HG03439 (cell line): ENCODE results near the gene KIF25.

ENCODE experiments used
- ATAC-seq: cut with Tn5 transposase; IDR thresholded peaks from one replicate; pipeline ENCODE4 v1.9.1; 2021; ENCODE audit warnings: mild to moderate bottlenecking, moderate library complexity; ENCODE audit not compliant: unreplicated experiment

KIF25 gene

DNA sequence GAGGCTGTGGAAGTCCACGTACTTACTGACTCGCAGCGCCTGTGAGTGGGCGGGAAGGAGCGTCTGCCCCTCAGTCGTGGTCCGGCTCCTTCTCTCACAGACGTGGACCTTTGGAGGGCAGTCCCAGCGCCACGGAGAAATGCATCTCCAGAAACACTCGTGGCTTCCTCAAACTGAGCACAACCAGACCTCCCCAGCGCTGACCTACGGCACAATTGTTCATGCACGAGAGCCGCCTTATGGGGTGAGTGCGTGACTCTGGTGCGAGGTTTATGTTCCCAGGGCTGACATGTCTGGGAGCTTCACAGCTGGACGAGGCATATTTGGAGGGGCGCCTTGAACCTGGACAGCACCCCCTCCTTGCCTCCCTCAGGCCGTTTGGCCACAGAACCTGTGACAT is 51.8 kb downstream of the KIF25 start:
- ATAC-seq, result no peak

DNA sequence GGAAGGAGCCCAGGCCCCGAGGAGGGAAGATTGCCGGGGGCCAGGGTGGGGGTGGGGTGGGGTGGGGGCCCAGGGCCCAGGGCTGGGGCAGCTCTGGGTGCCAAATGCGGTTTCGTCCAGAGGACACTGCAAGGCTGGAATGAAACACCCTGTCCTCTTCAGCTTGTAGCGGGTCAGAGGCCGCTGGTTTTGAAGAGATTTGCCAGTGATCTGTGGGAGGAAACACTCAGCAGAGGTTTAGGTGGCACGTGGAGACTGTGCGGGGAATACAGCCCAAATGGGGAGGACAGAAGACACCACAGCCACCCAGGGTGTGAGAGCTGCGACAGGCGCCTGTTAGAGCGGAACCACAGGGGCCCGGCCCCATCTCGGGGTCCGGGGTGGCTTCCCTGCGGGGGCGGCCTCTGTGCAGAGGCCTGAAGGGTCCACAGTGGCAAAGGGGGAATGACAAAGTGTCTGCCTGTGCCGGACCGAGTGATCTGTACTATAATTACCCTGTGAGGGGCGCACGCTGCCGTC is 52.3 kb downstream of the KIF25 start:
- ATAC-seq, result no peak

DNA sequence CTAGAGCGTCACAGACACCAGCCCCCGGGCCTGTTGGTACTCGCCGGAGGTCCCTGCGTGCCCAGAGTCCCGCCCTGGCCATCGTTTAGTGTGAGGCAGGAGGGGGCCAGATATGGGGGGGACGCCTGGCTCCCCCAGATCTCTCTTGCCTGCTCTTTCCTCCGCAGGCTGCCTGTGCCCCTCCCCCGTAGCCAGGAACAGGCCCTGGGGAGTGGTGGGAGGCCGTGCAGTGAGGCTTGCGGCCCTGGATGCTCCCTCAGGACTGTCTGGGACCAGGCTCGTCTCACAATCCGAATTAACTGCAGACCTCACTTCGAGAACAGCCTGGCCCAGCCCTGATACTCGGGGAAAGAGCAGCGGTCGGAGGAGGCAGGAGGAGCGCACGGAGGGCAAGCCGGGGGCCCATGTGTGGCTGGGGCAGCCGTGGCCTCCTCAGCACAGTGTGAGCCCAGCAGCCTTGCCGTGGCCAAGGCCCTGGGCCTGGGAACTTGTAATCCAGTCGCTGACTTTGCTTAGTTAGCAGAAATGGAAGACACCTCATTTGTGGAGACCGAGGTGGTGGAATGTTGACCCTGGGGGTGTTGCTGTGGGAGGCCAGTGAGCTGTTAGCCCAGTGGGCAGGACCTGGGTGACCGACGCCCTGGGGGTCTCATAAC is 52.9 kb downstream of the KIF25 start:
- no peak for ATAC-seq

DNA sequence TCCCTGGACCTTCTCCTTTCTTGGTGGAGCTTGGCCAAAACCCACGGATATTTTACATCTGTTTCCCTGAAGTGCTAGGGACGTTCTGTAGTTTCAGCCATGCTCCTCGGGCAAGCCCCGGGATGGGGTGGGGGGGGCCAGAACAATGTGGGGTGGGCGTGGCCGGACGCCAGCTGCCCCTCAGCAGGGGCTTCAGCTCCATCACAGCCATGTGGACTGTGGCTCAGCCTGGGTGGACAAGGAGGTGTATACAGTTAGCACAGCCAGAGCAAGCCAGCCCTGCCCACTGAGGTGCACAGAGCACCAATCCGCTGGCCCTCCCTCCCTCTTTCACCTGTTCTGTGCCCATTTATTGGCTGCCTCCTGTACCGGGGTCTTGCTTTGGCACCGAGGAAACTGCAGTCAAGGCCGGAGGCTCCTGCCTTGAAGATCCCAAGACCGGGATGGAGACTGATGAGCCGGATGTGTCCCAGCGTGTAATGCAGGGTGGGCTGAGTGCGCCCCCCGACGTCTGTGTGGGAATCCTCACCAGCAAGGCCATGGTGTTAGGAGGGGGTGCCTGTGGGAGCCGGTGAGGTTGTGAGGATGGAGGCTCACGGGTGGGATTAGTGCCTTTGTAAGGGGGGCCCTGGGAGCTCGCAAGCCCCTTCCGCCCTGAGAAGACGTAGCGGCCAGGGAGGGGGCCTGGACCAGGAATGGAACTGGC is 53.6 kb downstream of the KIF25 start:
- ATAC-seq, result no peak

DNA sequence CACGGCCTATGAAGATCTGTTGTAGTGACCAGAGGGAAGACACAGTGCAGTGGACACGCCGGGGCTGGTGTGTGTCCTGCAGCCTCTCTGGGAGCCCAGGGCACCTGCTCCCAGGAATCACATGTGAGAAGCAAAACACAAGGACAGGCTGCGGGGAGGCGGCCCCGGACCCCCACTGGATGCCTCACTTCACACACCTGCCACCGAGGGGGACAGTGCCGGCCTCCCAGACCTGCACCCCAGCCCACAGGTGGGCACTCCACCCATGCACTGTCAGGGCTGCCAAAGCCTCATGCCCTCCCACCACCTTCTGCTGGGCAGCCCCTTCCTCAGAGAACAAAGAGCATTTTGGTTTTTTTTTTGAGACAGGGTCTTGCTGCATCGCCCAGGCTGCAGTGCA is 54.2 kb downstream of the KIF25 start:
- ATAC-seq, result no peak

DNA sequence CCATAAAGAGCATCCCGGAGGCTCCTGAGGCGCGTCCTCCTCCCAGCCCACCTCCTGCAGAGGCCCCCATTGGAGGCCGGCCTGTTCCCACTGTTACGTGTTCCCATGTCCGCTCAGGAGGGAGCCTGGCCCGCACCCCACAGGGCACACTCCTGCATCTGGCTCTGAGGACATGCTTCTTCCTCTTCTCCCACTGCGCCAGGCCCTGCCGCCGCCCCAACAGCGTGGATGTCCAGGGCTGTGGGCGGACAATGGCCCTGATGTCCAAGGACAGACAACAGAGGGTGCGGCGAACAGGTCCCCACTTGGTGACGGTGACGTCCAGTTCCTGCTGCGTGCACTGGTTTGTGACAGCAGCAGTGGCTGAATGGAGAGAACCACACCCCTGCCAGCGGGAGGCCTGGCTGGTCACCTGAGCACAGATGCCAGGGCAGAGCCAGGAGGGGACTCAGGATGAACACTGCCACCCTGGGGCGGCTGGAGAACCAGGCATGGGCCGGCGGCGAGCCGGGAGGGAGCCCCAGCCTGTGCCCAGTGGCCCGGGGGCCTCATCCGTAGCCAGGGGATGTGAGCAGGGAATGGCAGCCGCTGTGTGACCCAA is 54.9 kb downstream of the KIF25 start:
- ATAC-seq, result no peak

DNA sequence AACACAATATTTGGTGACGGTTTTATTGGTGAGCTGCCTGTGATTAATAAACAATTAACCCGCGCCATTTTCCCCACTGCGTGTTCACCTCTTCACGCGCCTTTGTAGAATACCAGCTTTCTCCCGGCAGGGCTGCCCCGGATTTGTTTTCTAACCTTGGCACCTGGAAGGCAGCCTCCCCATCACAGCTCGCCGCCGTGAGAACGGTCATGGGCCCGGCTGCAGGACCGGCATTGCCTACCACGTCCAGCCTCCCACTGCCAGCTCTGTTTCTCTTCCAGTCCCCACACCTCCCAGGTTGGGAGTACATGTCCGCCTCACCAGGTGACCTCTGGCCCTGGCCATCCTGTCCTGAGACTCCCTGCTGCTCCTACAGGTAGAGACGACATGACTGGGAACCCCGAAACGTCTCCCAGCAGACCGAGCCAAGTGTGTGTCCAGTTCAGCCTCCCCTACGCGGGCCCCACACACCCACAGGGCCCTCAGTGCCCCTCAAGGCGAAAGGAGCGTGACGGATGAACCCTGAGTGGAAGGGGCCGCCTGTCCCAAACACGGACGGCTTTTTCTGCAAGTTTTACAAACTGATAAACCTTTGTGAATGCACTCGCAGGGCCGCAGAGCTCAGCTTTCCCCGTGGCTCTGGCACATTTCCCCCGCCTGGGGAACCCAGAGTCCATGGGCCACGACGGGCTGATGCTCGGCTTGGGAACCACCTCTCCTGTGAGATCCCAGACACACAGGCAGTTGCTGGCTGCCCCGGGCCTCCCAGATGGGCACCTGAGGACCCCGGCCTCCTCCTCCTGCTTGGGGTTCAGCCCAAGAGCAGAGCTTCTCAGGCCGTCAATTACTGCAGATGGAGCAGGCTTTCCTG is 55.9 kb downstream of the KIF25 start:
- no peak for ATAC-seq

DNA sequence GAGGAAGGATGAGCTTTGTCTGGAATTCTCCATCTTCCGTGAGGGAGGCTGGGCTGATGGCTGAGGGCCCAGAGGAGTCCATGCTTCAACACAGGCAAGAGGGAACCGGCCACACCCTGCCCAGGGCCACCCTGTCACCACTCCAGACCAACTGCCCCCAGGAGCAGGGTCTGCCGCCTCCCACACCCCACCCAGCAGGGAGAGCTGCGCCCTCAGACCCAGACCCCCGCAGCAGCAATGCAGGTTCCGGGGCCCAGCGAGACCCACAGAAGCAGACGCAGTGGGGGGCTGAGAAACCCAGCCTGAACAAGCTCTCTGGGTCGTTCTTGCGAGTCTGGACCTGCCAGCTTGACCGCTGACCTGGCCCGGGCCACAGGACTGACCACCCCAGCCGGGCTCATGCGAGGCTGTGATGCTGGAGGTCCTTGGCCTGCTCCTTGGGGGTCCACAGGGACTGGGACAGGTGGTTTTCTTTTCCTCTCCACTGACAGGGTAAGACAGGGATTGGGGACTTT is 56.5 kb downstream of the KIF25 start:
- no peak for ATAC-seq

DNA sequence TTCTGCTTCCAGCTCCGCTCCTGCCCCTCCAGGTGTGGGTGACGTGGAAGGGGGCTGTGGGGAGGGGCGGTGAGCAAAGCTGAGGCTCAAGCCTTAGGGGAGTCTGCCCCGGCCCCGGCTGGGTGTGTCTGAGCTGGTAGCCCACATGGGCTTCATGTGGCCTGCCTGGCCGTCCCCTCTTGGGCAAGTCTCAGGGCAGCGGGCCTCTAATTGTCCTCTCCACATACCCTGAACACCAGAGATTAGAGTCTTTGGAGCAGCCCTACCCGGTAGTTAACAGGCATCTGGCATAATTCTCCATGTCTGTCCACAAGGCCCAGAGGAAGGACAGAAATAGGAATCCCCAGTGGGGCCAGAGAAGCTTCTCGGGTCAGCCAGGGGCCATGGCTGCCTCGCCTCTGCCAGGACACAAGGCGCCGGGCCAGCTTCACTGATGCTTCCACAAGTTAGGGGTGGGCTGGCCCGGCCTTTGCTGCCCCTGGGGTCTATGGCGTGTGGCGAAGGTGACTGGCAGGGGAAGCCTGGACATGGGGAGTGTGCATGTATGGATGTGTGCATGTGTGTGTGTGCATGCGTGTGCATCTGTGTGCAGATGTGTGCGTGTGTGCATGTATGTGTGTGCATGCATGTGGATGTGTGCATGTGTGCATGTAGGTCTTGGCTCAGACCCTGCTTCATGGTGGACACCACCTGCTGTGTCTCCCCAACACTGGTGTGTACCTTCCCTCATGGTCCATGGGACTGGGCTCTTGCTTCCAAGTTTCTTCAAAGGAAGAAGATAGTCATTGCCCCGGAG is 57.5 kb downstream of the KIF25 start:
- no peak for ATAC-seq

DNA sequence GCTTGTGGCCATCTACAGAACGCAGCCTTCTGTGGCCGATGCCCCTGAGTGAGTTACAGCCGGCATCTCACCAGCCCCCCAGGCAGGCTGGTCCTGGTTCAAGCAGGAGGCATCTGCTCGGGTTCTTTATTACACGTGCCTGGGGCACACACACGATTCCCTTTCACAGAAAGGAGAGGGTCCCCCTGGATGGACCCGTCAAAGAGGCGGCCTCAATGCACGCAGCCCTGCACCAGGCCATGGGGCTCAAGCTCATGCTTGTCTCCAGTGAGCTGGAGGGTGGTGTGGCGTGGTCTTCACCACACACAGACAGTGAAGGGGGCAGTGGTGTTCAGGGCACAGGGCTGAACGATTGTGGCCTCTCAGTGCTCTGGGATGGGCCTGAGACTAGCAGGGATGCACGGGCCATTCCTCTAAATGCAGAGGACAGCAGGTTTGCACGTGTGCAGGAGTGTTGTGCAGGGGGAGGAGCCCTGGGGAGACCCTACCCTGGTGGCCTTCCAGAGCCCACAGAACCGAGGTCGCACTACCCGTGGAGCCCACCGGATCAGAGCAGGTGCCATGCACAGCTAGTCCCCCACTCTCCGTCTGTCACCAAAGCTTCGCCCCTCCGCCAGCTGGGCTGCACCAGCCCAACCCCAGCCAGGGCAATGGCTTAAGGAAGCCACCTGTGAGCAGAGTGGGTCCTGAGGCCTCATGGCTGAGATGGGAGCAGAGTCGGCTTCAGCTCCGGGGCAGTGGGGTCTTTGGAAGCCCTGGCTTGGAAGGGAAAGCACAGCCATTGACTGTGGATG is 58.4 kb downstream of the KIF25 start:
- ATAC-seq, result no peak

DNA sequence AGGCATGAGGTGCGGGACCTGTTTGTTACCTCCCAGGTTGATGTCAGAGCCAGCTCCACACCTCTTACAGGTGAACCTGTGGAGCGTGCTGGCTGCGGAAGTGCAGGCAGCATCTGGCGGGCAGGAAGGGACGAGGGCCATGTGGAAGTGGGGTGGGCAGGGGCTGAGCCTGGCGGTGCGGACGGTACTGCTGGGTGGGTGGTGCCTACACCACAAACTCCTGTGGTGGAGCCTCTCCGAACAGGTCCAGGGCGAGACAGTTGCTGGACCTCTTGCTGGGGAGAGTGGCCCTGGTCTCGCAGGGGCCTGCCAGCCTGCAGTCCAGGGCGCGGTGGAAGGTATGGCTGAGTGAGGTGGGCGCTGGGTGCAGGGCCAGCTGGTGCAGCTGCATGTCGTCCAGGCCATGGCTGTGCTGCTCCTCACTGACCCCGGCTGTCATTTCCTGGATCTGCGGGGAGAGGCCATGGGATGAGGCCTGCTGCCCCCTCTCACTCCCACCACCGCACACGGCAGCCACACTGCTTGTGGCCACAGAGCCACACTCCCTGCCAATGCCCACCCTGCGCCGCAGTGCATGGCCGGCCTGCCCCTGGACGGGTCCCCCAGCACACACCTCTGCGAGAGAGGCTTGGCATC is 59.5 kb downstream of the KIF25 start:
- ATAC-seq, result no peak

DNA sequence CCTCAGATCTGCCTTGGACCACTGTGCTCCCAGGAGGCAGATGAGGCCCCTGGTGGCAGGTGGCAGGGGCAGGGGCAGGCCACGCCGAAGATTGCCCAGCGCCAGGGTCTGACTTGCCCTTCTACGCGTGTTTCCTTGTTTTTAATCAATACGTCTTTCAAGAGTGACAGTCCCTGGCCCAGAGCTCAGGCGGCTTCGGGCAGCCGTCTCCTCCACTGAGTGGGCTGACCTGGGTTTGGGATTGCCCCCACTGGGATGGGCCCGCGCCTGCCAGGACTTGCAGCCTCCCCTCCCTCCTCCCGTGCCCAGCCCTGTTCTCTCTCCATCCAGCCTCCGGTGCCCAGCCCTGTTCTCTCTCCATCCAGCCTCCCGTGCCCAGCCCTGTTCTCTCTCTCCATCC is 60.4 kb downstream of the KIF25 start:
- ATAC-seq, result no peak

DNA sequence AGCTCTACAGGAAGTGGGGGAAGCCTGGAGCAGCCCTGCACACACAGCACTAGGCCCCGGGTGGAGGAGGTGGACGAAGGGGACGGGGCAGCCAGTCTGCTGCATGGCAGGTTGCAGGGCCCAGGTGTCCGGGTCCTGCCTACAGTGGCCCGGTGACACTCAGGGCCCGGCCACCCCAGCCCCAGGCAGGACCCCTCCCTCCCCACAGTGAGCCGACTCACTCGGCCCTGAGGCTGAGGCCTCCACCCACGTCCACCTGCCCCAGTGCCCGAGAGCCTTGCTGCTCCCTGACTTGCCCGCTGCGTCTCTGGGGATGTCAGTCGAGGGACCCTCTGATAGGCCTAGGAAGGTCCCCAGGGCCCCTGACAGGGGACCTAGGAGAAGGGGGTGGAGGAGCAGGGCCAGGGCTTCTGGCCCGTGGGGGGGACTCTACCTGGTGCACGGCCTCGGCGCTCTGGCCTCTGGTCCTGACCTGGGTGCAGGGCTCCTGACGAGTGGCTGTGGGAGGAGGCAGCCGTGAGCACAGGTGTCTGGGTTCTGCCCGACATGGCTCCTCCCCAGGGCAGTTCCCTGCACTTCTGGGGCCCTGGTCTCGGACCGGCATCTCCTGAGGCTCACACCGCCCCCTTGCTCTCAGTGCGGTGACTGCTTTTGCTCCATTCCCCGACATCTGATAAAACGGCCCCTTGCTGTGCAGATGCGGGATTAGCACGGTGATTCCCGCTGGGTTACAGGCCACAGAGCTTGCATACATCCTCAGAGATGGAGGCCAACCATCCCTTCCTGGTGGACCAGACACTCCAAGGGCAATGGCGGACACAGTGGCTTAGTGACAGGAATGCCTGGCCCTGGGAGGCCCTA is 61.5 kb downstream of the KIF25 start:
- ATAC-seq, result no peak

DNA sequence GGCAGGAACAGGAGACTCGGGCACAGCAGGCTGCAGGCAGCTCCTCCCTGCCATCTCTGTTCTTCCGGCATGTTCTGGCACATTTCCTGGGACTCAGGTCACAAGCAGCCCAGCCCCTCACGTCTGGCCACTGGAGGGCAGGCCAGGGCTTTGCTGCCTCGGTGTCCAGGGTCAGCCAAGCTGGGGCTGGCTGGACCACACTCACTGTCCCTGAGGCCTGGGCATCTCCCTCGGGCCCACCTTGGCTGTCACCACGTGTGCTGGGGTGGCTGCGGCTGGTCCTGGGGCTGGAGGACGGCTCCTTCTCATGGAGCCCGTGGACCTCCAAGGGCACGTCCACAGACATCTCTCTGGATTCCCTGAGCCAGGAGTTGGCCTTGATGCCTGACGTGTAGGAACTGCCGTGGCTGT is 63.1 kb downstream of the KIF25 start:
- no peak for ATAC-seq

DNA sequence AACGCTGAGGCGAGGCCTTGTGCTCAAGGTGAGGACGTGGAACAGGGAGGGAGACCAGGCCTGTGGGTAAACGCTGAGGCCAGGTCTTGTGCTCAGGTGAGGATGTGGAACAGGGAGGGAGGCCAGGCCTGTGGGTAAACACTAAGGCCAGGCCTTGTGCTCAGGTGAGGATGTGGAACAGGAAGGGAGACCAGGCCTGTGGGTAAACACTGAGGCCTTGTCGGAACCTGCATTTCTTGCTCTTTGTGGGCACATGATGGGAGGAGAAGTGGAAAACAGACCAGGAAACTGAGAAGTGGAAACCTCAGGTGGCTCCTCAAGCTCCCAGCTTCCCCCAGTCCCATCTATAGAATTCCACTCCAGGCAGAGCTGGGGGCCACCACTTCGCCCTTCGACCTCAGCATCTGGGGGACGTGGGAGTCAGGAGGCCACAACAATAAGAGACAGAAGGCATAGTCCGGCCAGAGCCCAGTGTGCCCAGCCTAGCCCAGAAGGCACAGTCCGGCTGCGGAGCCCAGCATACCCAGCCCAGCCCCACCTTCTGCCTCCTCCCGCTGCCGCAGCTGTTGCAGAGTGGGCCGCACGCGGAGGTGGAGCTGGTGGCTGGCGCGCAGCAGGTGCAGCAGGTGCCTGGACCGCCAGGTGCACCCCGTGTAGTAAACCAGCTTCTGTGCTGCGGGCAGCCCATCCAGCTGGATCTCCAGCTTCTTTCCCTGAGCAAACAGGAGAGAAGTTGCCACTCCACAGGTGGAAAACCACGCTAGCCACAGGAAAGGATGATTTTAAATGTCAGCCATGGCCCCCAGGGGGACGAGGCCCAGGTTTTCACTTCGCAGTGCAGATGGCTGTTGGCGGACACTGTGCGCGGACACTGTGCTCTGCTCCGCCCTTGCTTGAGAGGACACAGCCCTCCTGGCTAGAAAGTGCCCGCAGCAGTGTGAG is 64.1 kb downstream of the KIF25 start:
- ATAC-seq, result no peak

DNA sequence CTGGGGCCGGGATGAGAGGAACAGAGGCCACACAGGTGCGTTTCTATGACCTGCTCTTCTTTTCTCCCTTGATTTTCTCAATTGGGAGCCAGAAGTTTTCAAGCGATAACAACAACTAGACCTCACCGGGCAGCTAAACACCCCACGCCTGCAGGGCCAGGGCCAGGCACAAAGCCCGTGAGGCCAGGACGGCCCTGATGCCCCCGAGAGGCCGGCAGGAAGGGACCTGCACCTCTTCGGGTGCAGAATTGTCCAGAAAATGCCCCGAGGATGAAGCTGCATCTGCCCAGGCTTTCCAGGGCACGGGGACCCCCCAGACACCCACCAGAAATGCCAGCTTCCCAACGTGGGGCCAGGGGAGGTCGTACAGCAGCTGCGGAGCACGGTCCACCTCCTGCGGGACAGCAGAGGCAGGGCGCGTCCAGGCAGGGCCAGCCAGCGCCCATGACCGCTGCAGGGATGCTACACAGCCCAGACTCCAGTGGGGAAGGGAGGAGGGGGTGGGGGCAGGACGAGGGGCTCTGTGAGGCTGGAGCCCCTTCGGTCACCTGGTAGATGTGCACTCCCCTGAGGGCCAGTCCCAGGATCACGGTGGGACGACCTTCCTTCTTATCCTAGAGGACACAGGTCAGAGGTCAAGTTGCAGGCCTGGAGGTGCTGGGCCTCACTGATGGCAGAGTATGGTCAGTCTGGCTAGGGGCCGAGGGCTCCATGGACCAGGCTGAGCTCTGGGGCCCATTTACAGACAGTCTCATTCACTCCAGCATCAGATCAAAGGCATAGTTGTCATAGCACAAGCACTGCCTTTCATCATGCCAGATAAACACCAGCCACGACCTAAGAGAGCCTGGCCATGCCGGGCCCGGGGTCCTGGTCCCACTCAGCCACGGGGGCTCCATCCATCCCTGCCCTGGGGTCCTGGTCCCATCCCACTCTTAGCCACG is 65.1 kb downstream of the KIF25 start:
- ATAC-seq, result no peak
